ENCODE measurements around the gene AFAP1. TPM values are rescaled to one million over a fixed set of nuclear protein-coding genes. Genes with fewer than 3 reads are reported as not detected.

AFAP1 gene
- total RNA-seq, 1 experiment from 2014 or later = 23.6 TPM

GRCh38 chr4:7736436-7737267, 203.0 kb downstream of the AFAP1 start (continued):
- TF ChIP-seq ATF2 (CRISPR knock-in tag; IDR thresholded peaks at IDR 0.05; ENCODE audit: borderline replicate concordance, low read depth) (no peak), TCF7 (CRISPR knock-in tag; IDR thresholded peaks at IDR 0.05; ENCODE audit: low read depth) (no peak), CREB1 (CRISPR knock-in tag; IDR thresholded peaks at IDR 0.05) (no peak), NFE2L1 (CRISPR knock-in tag; IDR thresholded peaks at IDR 0.05) (no peak), ZNF425 (CRISPR knock-in tag; conservative IDR thresholded peaks at IDR 0.05) (no peak), CDX4 (CRISPR knock-in tag; IDR thresholded peaks at IDR 0.05; ENCODE audit: borderline replicate concordance) (no peak)

GRCh38 chr4:7735961-7736360, 203.7 kb downstream of the AFAP1 start:
- CTCF ChIA-PET = interaction anchor here (1.1 kb wide), 1 partner anchor 16 kb away, joined by 4 read pairs; no protein-coding TSS in a partner anchor
- POLR2A ChIA-PET = no interaction called here
- Mint-ChIP-seq H3K9me3 (no peaks in the 10 kb centered on the region), H3K4me1 (no peaks in the 10 kb centered on the region), H3K4me3 (no peak overlapping the region), H3K27ac (no peak overlapping the region), H3K27me3 (ENCODE audit: low read depth) (no peaks in the 10 kb centered on the region), H3K36me3 (no peaks in the 10 kb centered on the region)
- ATAC-seq (no peak), DNase-seq (ENCODE audit: low spot score) (no peak)
- TF ChIP-seq ZNF416 (CRISPR knock-in tag; IDR thresholded peaks at IDR 0.05) (no peak), ZMAT4 (CRISPR knock-in tag; IDR thresholded peaks at IDR 0.05) (no peak), ZSCAN18 (CRISPR knock-in tag; IDR thresholded peaks at IDR 0.05) (no peak), ATF2 (CRISPR knock-in tag; IDR thresholded peaks at IDR 0.05; ENCODE audit: borderline replicate concordance, low read depth) (no peak), IRF2 (CRISPR knock-in tag; IDR thresholded peaks at IDR 0.05; ENCODE audit: borderline replicate concordance, low read depth) (no peak), PREB (CRISPR knock-in tag; IDR thresholded peaks at IDR 0.05; ENCODE audit: borderline replicate concordance) (no peak), ZNF317 (CRISPR knock-in tag; IDR thresholded peaks at IDR 0.05; ENCODE audit: borderline replicate concordance, low read depth) (no peak), ATF6 (CRISPR knock-in tag; IDR thresholded peaks at IDR 0.05) (no peak), NR2C2 (CRISPR knock-in tag; IDR thresholded peaks at IDR 0.05) (no peak), ZBTB43 (CRISPR knock-in tag; IDR thresholded peaks at IDR 0.05) (no peak), FOXK1 (CRISPR knock-in tag; IDR thresholded peaks at IDR 0.05) (no peak), ETV6 (CRISPR knock-in tag; IDR thresholded peaks at IDR 0.05) (no peak), EMX1 (CRISPR knock-in tag; IDR thresholded peaks at IDR 0.05) (no peak), ZNF219 (CRISPR knock-in tag; IDR thresholded peaks at IDR 0.05; ENCODE audit: borderline replicate concordance) (no peak)
